ENCODE data around the gene TEX264.

TEX264 gene

DNA sequence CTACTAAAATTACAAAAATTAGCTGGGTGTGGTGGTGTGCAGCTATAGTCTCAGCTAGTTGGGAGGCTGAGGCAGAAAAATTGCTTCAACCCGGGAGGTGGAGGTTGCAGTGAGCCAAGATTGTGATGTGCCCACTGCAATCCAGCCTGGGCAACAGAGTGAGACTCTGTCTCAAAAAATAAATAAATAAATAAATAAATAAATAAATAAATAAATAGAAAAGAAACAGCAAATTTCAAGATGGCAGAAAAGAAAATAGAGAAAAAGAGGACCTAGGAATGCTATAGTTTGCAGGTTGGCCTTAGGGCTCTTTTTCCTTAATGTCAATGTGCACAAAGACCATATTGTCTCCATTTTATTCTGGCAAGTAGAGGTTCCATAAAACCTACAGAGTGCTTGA, 79.8 kb downstream of the TEX264 start:
- no peak for DNase-seq (ENCODE audit: low read depth)

DNA sequence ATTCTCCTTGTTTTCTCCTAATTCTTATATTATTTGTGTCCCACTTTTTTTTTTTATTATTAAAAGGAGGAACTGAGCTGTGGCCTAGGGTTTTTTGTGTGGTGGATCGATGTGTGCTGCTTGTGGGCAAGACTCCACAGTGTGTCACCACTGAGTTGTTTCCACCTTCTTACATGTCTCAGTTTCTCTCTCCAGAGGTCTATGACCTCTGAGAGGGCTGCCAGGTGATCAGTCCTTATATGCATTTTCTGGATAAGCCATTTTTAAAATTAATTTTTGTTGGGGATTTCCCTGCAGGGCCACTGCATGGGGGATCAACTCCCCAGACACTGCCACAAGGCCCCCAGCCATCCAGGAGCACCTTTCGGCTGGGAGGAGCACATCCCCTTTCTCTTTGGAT, 80.2 kb downstream of the TEX264 start:
- no peak for DNase-seq (ENCODE audit: low read depth)

All from fibroblast of gingiva (primary cell).